Heart right ventricle (tissue), 16 donors: Measurements from ENCODE around the gene ATL2. TPM values are rescaled to one million over a fixed set of nuclear protein-coding genes. Genes with fewer than 3 reads are reported as not detected.
"Not testable (repeated sequence)": the region's sequence is repeated elsewhere in the genome, so short reads cannot be mapped to it uniquely, and the experiment has no call there.

ENCODE experiments used
- ATAC-seq, 8 donors: fragments of 200-7000 bp; cut with Tn5 transposase; one replicate each; pipeline ENCODE4 v1.9.1; 2020; ENCODE audit warnings: mild to moderate bottlenecking in 8 of 8, moderate library complexity in 8 of 8, moderate number of reproducible peaks in 1 of 8
- DNase-seq, 2 donors: peaks; one replicate each; pipeline ENCODE4 v3.0.0-alpha.2; 2020
- H3K27ac ChIP-seq, 10 donors: fragments of 200-600 bp; sonication (generic) in 2 of 10; one replicate each; pipeline versions ENCODE4 v1.5.0 to v1.8.0; 2020 to 2022; ENCODE audit warnings: mild to moderate bottlenecking in 3 of 10
- H3K27me3 ChIP-seq, 7 donors: fragments of 200-600 bp; one replicate each; pipeline ENCODE4 v1.8.0; 2021 to 2022; ENCODE audit warnings: mild to moderate bottlenecking in 2 of 7
- H3K36me3 ChIP-seq, 9 donors: fragments of 200-600 bp; sonication (generic) in 1 of 9; one replicate each; pipeline versions ENCODE4 v1.5.0 to v1.8.0; 2020 to 2022; ENCODE audit warnings: mild to moderate bottlenecking in 2 of 9
- H3K4me1 ChIP-seq, 9 donors: fragments of 200-600 bp; sonication (generic) in 1 of 9; one replicate each; pipeline versions ENCODE4 v1.5.0 to v1.8.0; 2020 to 2022; ENCODE audit warnings: mild to moderate bottlenecking in 4 of 9
- H3K4me3 ChIP-seq, 10 donors: fragments of 200-600 bp; sonication (generic) in 2 of 10; one replicate each; pipeline versions ENCODE4 v1.5.0 to v1.8.0; 2020 to 2022; ENCODE audit warnings: mild to moderate bottlenecking in 7 of 10, moderate library complexity in 2 of 10
- H3K9me3 ChIP-seq, 11 donors: fragments of 200-600 bp in 10 of 11; sonication (generic) in 2 of 11; one replicate each; pipeline versions ENCODE4 v1.5.0 to v1.8.0; 2013 to 2022; ENCODE audit warnings: mild to moderate bottlenecking in 2 of 11, control low read depth in 1 of 11, moderate library complexity in 1 of 11
- WGBS, 2 donors: extraction: QIAGEN DNeasy Blood & Tissue Kit; methylation state at CpG; one replicate each; pipeline ENCODE4 v1.1.7; 2013; ENCODE audit warnings: inconsistent platforms in 1 of 2; 5-methylcytosine and 5-hydroxymethylcytosine counted together
- intact Hi-C, 10 donors: fragments of 100-400 bp; cut with DNase I; formaldehyde crosslinking; loops; one replicate each; pipeline versions ENCODE4 v1.11.1 to v1.14.2; 2022
- polyA plus RNA-seq, 2 donors: library from polyadenylated mRNA; stranded (reverse); fragments of 200-250 nt; gene quantifications; one replicate each; pipeline ENCODE4 v1.2.3, GENCODE V29; 2013
- total RNA-seq, 10 donors: library from RNA; stranded (reverse); fragmentation: NEBNext Ultra II Directional in 3 of 10; extraction: Animal tissue kit (Norgen Biotek cat#: 25700) in 3 of 10; gene quantifications; one replicate each; pipeline versions ENCODE4 v1.2.1 to v1.2.4, GENCODE V29; 2021 to 2023
- TF ChIP-seq, protein P1 (sequence below), 9 donors: fragments of 200-600 bp; sonication (generic) in 2 of 9; IDR thresholded peaks; one replicate each; pipeline versions ENCODE4 v1.5.0 to v1.8.0; 2021 to 2022; ENCODE audit warnings: antibody characterized with exemption in 9 of 9, mild to moderate bottlenecking in 5 of 9, moderate library complexity in 1 of 9
- donor health status: Arrhythmogenic right ventricular cardiomyopathy.
- donor health status: ischemic (EF 13 %, LVEDD 7.1; RV severe dilation, severe dysfunction).
- donor health status: healthy with polysubstance abuse.
- donor health status: DM: no; HTN: yes; CAD: no.
- donor health status: DM: no; HTN: no; CAD: no.
- donor health status: ischemic (EF 25% LVEDD 6.9; RV normal size, moderate dysfunction).
- donor health status: ischemic (EF 25% LVEDD 5.7; RV mildly dilated, moderate dysfunction).
- donor health status: healthy.
- donor health status: DM: yes; HTN: yes; CAD: no.
- donor health status: Ischemic cardiomyopathy.
- donor health status: ischemic (EF 35%, LVEDD 5.7; RV mildly dilated, moderate dysfunction).
- donor health status: nonischemic (EF 11% LVEDD 7.7; RV severe dilation, severe dysfunction).
- donor health status: DM: yes; HTN: yes; CAD: no.
- donor health status: PGD.
- donor health status: ischemic (EF 29% LVEDD 5.4; RV normal size, mild dysfunction).
- donor health status: nonischemic (EF 23%, LVEDD 6.1; RV moderate dilation, normal function).

ATL2 gene
- total and polyA plus RNA-seq, 12 donors = 14.1 to 46.2 (median 30.2) TPM

GRCh38 chr2:38323623-38324022 lies 53.5 kb downstream of the ATL2 start:
- Histone ChIP-seq H3K27me3 (no peaks in the 10 kb centered on the region), H3K9me3 (peaks cover 0 to 1% (median 0%) of the 10 kb centered on the region in 11 donors), H3K36me3 (peaks cover 0 to 15% (median 0%) of the 10 kb centered on the region in 9 donors), H3K4me3 (no peak overlapping the region), H3K4me1 (peaks cover 0 to 25% (median 14%) of the 10 kb centered on the region in 9 donors), H3K27ac (no peak overlapping the region)
- TF ChIP-seq, protein P1, sequence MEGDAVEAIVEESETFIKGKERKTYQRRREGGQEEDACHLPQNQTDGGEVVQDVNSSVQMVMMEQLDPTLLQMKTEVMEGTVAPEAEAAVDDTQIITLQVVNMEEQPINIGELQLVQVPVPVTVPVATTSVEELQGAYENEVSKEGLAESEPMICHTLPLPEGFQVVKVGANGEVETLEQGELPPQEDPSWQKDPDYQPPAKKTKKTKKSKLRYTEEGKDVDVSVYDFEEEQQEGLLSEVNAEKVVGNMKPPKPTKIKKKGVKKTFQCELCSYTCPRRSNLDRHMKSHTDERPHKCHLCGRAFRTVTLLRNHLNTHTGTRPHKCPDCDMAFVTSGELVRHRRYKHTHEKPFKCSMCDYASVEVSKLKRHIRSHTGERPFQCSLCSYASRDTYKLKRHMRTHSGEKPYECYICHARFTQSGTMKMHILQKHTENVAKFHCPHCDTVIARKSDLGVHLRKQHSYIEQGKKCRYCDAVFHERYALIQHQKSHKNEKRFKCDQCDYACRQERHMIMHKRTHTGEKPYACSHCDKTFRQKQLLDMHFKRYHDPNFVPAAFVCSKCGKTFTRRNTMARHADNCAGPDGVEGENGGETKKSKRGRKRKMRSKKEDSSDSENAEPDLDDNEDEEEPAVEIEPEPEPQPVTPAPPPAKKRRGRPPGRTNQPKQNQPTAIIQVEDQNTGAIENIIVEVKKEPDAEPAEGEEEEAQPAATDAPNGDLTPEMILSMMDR (IDR thresholded peaks at IDR 0.05) = no peak
- DNase-seq (no peak), ATAC-seq (no peak)
- 89 to 94% methylated on average over 6 of the region's 6 CpGs for WGBS, 2 donors
- intact Hi-C loops = loop anchor here in 3 of 10 donors (5.0 to 10.0 kb wide), 3 partner anchors 51 to 409 kb away; partner anchors contain the start of gene ATL2 (in 1 of the 3)

- Histone ChIP-seq H3K4me3 (no peak overlapping the region), H3K27me3 (no peaks in the 10 kb centered on the region), H3K27ac (no peak overlapping the region), H3K9me3 (no peaks in the 10 kb centered on the region), H3K4me1 (peaks cover 0 to 25% (median 14%) of the 10 kb centered on the region in 9 donors), H3K36me3 (peaks cover 0 to 27% (median 9%) of the 10 kb centered on the region in 9 donors)
- intact Hi-C loops = loop anchor here in 3 of 10 donors (5.0 to 10.0 kb wide), 3 partner anchors 52 to 410 kb away; partner anchors contain the start of gene ATL2 (in 1 of the 3)
- DNase-seq (no peak), ATAC-seq (no peak)
- TF ChIP-seq, protein P1 (IDR thresholded peaks at IDR 0.05) = no peak
Observed at GRCh38 chr2:38322224-38322914, 54.7 kb downstream of the ATL2 start.

GRCh38 chr2:38319240-38319639 lies 57.8 kb downstream of the ATL2 start:
- not testable (repeated sequence) for ATAC-seq, H3K27ac ChIP-seq
- WGBS, 2 donors = 76 to 80% methylated on average over 5 of the region's 5 CpGs

DNA sequence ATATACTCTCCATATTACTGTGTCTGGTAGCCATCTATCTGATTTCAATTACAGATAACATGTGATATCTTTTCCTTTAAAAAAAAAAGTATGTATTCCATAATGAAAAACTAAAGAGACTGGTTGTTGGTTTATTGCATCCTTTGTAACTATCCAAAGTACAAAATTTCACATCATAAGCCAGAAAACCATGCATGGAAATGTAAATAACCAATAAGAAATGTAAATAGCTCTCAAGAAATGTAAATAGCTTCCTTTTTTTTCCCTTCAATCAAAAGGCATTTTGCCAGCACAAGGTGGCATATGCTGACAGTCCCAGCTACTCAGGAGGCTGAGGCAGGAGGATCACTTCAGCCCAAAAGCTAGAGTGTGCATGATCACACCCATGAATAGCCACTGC lies 59.3 kb downstream of the ATL2 start:
- intact Hi-C loops = loop anchor here in 9 of 10 donors (1.0 to 10.0 kb wide), 14 partner anchors 60 to 427 kb away; partner anchors contain the start of gene ATL2 (in 3 of the 9)
- no peaks in the 10 kb centered on the region for H3K9me3 ChIP-seq
- TF ChIP-seq, protein P1 (IDR thresholded peaks at IDR 0.05) = no peak
- peaks cover 0 to 10% (median 0%) of the 10 kb centered on the region in 9 donors for H3K4me1 ChIP-seq
- no peak overlapping the region for H3K4me3 ChIP-seq
- H3K27ac ChIP-seq = no peak overlapping the region
- H3K27me3 ChIP-seq = no peaks in the 10 kb centered on the region
- H3K36me3 ChIP-seq = peaks cover 0 to 68% (median 29%) of the 10 kb centered on the region in 9 donors
- DNase-seq (no peak), ATAC-seq (no peak)

More at GRCh38 chr2:38319240-38319639, 57.8 kb downstream of the ATL2 start:
- peaks cover 0 to 55% (median 14%) of the 10 kb centered on the region in 9 donors for H3K36me3 ChIP-seq
- H3K4me3 ChIP-seq, DNase-seq, H3K9me3 ChIP-seq, H3K27me3 ChIP-seq: not testable (repeated sequence)
- intact Hi-C loops = loop anchor here in 9 of 10 donors (5.0 to 10.0 kb wide), 13 partner anchors 58 to 426 kb away; partner anchors contain the start of gene ATL2 (in 3 of the 9)
- H3K4me1 ChIP-seq = peaks cover 0 to 11% (median 0%) of the 10 kb centered on the region in 9 donors
